ENCODE measurements around the gene CDC27. TPM values are rescaled to one million over a fixed set of nuclear protein-coding genes. Genes with fewer than 3 reads are reported as not detected.
"Not testable (repeated sequence)": the region's sequence is repeated elsewhere in the genome, so short reads cannot be mapped to it uniquely, and the experiment has no call there.

The CDC27 gene
- total RNA-seq, 2 experiments from 2014 or later: 74.3 to 164 TPM

DNA sequence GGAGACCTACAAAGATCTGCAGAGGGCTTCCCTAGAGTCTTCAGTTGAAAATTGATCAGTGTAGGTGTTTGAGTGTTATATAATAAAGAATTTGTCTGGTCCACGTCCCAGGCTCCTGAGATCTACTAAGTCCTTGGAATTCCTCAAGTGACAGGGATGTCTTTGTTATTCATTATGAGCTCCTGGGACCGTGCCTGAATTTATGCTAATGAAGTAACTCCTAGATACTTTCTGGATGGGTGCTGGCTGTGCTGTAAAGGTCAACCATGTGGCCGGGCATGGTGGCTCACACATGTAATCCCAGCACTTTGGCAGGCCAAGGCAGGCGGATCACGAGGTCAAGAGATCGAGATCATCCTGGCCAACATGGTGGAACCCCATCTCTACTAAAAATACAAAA is 43.7 kb downstream of the CDC27 start:
- Histone ChIP-seq H4K20me1 (ENCODE audit: insufficient read depth, low read length) (no peaks in the 10 kb centered on the region), H3K9me3 (ENCODE audit: low read length) (no peaks in the 10 kb centered on the region), H3K36me3 (ENCODE audit: insufficient read depth, low read length) (peaks cover 98% of the 10 kb centered on the region), H3K9me2 (ENCODE audit: insufficient read depth, low read length) (no peaks in the 10 kb centered on the region), H3K79me2 (ENCODE audit: insufficient read depth, low read depth, low read length) (0 out of 2 replicates have a peak, but pooled peaks cover 4% of the 10 kb centered on the region), H3K27ac (ENCODE audit: low read depth, low read length, poor library complexity, severe bottlenecking) (no peak overlapping the region), H3K4me2 (ENCODE audit: low read length) (no peak overlapping the region), H3K4me3 (ENCODE audit: low read depth, low read length, poor library complexity, severe bottlenecking) (no peak overlapping the region), H3K4me1 (ENCODE audit: insufficient read depth, low read length, poor library complexity, severe bottlenecking) (no peaks in the 10 kb centered on the region), H2AFZ (ENCODE audit: low read length) (no peak overlapping the region)
- POLR2A ChIA-PET: interaction anchor here (1.1 kb wide), 1 partner anchor 32 kb away, joined by 4 read pairs; no protein-coding TSS in a partner anchor
- no peak for DNase-seq (ENCODE audit: low spot score)
- TF ChIP-seq, protein P1, sequence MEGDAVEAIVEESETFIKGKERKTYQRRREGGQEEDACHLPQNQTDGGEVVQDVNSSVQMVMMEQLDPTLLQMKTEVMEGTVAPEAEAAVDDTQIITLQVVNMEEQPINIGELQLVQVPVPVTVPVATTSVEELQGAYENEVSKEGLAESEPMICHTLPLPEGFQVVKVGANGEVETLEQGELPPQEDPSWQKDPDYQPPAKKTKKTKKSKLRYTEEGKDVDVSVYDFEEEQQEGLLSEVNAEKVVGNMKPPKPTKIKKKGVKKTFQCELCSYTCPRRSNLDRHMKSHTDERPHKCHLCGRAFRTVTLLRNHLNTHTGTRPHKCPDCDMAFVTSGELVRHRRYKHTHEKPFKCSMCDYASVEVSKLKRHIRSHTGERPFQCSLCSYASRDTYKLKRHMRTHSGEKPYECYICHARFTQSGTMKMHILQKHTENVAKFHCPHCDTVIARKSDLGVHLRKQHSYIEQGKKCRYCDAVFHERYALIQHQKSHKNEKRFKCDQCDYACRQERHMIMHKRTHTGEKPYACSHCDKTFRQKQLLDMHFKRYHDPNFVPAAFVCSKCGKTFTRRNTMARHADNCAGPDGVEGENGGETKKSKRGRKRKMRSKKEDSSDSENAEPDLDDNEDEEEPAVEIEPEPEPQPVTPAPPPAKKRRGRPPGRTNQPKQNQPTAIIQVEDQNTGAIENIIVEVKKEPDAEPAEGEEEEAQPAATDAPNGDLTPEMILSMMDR (conservative IDR thresholded peaks at IDR 0.05; ENCODE audit: low read length): no peak
- TF ChIP-seq EZH2phosphoT487 (IDR thresholded peaks at IDR 0.05; ENCODE audit: borderline replicate concordance, low read depth, low read length): no peak
- BruUV-seq (replicated peaks): no TSS peak
- intact Hi-C loops (cut with micrococcal nuclease; ENCODE audit: unreplicated experiment): no loop called here
- CTCF ChIA-PET (ENCODE audit: unreplicated experiment): no interaction called here

DNA sequence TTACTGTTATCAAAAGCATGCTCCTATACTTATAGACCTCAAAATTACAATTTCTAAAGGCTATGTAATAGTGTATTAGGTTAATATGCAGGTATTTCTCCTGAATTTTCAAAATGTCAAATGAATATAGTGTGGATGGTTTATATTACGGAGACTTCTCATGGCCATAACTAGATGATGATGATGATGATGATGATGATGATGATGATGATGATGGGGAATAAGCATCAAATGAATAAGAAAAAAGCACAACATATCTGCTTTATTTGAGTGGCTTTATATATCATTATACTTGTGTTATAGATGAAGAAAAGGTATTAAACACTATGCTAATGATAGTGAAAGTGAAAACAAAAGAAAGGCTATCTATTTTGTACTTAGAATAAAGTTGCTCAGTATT is 53.9 kb downstream of the CDC27 start:
- intact Hi-C loops (cut with micrococcal nuclease; ENCODE audit: unreplicated experiment): no loop called here
- no TSS peak for BruUV-seq (replicated peaks)
- Histone ChIP-seq H2AFZ (ENCODE audit: low read length) (no peak overlapping the region), H3K79me2 (ENCODE audit: insufficient read depth, low read depth, low read length) (no peaks in the 10 kb centered on the region), H3K4me3 (ENCODE audit: low read depth, low read length, poor library complexity, severe bottlenecking) (no peak overlapping the region), H3K9me2 (ENCODE audit: insufficient read depth, low read length) (no peaks in the 10 kb centered on the region), H3K9me3 (ENCODE audit: low read length) (no peaks in the 10 kb centered on the region), H3K4me1 (ENCODE audit: insufficient read depth, low read length, poor library complexity, severe bottlenecking) (no peaks in the 10 kb centered on the region), H3K36me3 (ENCODE audit: insufficient read depth, low read length) (peaks cover 82% of the 10 kb centered on the region), H3K4me2 (ENCODE audit: low read length) (no peak overlapping the region), H3K27ac (ENCODE audit: low read depth, low read length, poor library complexity, severe bottlenecking) (no peak overlapping the region), H4K20me1 (ENCODE audit: insufficient read depth, low read length) (no peaks in the 10 kb centered on the region)
- ChIA-PET POLR2A (interaction anchor here (0.7 to 0.8 kb wide), 2 partner anchors 8 to 37 kb away, joined by 3 to 4 read pairs; no protein-coding TSS in a partner anchor), CTCF (ENCODE audit: unreplicated experiment) (no interaction called here)
- TF ChIP-seq, protein P1 (conservative IDR thresholded peaks at IDR 0.05; ENCODE audit: low read length): no peak
- TF ChIP-seq EZH2phosphoT487 (IDR thresholded peaks at IDR 0.05; ENCODE audit: borderline replicate concordance, low read depth, low read length): no peak
- DNase-seq (ENCODE audit: low spot score): no peak

DNA sequence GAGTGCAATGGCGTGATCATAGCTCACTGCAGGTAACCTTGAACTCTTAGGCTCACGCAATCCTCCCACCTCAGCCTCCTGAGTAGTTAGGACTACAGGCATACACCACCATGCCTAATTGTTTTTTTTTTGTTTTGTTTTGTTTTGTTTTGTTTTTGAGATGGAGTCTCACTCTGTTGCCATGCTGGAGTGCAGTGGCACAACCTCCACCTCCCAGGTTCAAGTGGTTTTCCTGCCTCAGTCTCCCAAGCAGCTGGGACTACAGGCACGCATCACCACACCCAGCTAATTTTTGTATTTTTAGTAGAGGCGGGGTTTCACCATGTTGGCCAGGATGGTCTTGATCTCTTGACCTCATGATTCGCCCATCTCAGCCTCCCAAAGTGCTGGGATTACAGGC is 54.7 kb downstream of the CDC27 start:
- DNase-seq (ENCODE audit: low spot score); intact Hi-C loops (cut with micrococcal nuclease; ENCODE audit: unreplicated experiment); H3K4me1 ChIP-seq (ENCODE audit: insufficient read depth, low read length, poor library complexity, severe bottlenecking); H3K9me3 ChIP-seq (ENCODE audit: low read length); H4K20me1 ChIP-seq (ENCODE audit: insufficient read depth, low read length); H3K4me2 ChIP-seq (ENCODE audit: low read length); CTCF ChIA-PET (ENCODE audit: unreplicated experiment); H2AFZ ChIP-seq (ENCODE audit: low read length); H3K79me2 ChIP-seq (ENCODE audit: insufficient read depth, low read depth, low read length); H3K27ac ChIP-seq (ENCODE audit: low read depth, low read length, poor library complexity, severe bottlenecking); H3K9me2 ChIP-seq (ENCODE audit: insufficient read depth, low read length); BruUV-seq (replicated peaks); H3K4me3 ChIP-seq (ENCODE audit: low read depth, low read length, poor library complexity, severe bottlenecking): not testable (repeated sequence)
- H3K36me3 ChIP-seq (ENCODE audit: insufficient read depth, low read length): peaks cover 80% of the 10 kb centered on the region
- POLR2A ChIA-PET: interaction anchor here (0.7 to 0.8 kb wide), 3 partner anchors 7 to 38 kb away, joined by 3 to 4 read pairs (median 4); no protein-coding TSS in a partner anchor

Data from OCI-LY7 (cell line).